ENCODE results near the gene FOLR2. TPM values are rescaled to one million over a fixed set of nuclear protein-coding genes. Genes with fewer than 3 reads are reported as not detected.
A peak's percentile ranks its signal among the peaks of the same experiment; 100 is the strongest.

FOLR2 gene
- total RNA-seq, 1 experiment from 2014 or later: not detected

GRCh38 chr11:72238492-72239312 is 22.1 kb downstream of the FOLR2 start:
- TSS peak; percentile 79 for BruUV-seq (replicated peaks)
- DNase-seq (ENCODE audit: low read depth, low spot score) (no peak), ATAC-seq (no peak)
- in situ Hi-C loops (cut with HindIII; ENCODE audit: low pct_unique_long_range_greater_than_20kb, low sequenced_read_pairs) (no loop called here), intact Hi-C loops (cut with micrococcal nuclease; ENCODE audit: unreplicated experiment) (no loop called here)
- H3K4me3 ChIP-seq (ENCODE audit: low read depth in 2 of 2, low read length in 2 of 2): no peak overlapping the region; a peak in 1 of 4 replicates
- no peak overlapping the region for H3K27ac ChIP-seq (ENCODE audit: low read length)
- TF ChIP-seq POLR2AphosphoS5 (IDR thresholded peaks at IDR 0.05; ENCODE audit: low read depth, low read length): no peak; the same call in 1 of the 2 replicates
- no peak for TF ChIP-seq REST (IDR thresholded peaks at IDR 0.05; ENCODE audit: insufficient read depth in 1 of 2, low read depth in 2 of 2, low read length in 1 of 2)
- no peak for TF ChIP-seq SIN3A (IDR thresholded peaks at IDR 0.05; ENCODE audit: borderline replicate concordance, insufficient read depth, low read depth, low read length)
- TF ChIP-seq TCF7L2 (IDR thresholded peaks at IDR 0.05; ENCODE audit: low read depth, low read length): no peak
- TF ChIP-seq CTCF (IDR thresholded peaks at IDR 0.05): no peak; the same call in 1 of the 2 replicates
- CTCF ChIA-PET: interaction anchor here (0.5 to 1.2 kb wide), 4 partner anchors 11 to 506 kb away, joined by 4 to 5 read pairs (median 4); no protein-coding TSS in a partner anchor
- H3K36me3 ChIP-seq (ENCODE audit: control insufficient read depth, insufficient read depth, low read length): peaks cover 7% of the 10 kb centered on the region
- H3K9me3 ChIP-seq (ENCODE audit: control insufficient read depth, insufficient read depth, low read depth, low read length): no peaks in the 10 kb centered on the region
- H3K27me3 ChIP-seq (ENCODE audit: control insufficient read depth, insufficient read depth, low read length): no peaks in the 10 kb centered on the region
- POLR2A ChIA-PET: interaction anchor here (0.6 kb wide), 1 partner anchor 104 kb away, joined by 3 read pairs; no protein-coding TSS in a partner anchor
- peaks cover 15% of the 10 kb centered on the region for H3K4me1 ChIP-seq (ENCODE audit: control insufficient read depth, insufficient read depth, low read length)

GRCh38 chr11:72239313-72239848 is 22.8 kb downstream of the FOLR2 start:
- Histone ChIP-seq H3K27me3 (ENCODE audit: control insufficient read depth, insufficient read depth, low read length) (no peaks in the 10 kb centered on the region), H3K9me3 (ENCODE audit: control insufficient read depth, insufficient read depth, low read depth, low read length) (no peaks in the 10 kb centered on the region), H3K36me3 (ENCODE audit: control insufficient read depth, insufficient read depth, low read length) (peaks cover 5% of the 10 kb centered on the region), H3K4me3 (ENCODE audit: low read depth in 2 of 2, low read length in 2 of 2) (peak overlapping the region; percentile 28 to 46), H3K27ac (ENCODE audit: low read length) (peak overlapping the region; percentile 71), H3K4me1 (ENCODE audit: control insufficient read depth, insufficient read depth, low read length) (peaks cover 15% of the 10 kb centered on the region)
- intact Hi-C loops (cut with micrococcal nuclease; ENCODE audit: unreplicated experiment): no loop called here
- TF ChIP-seq REST (IDR thresholded peaks at IDR 0.05; ENCODE audit: insufficient read depth in 1 of 2, low read depth in 2 of 2, low read length in 1 of 2): no peak
- TF ChIP-seq POLR2AphosphoS5 (IDR thresholded peaks at IDR 0.05; ENCODE audit: low read depth, low read length): peak; percentile 86
- ATAC-seq: peak; percentile 82
- ChIA-PET CTCF (interaction anchor here (0.5 kb wide), 1 partner anchor 505 kb away, joined by 5 read pairs; no protein-coding TSS in a partner anchor), POLR2A (no interaction called here)
- in situ Hi-C loops (cut with HindIII; ENCODE audit: low pct_unique_long_range_greater_than_20kb, low sequenced_read_pairs): no loop called here
- no TSS peak for BruUV-seq (replicated peaks)
- DNase-seq (ENCODE audit: low read depth, low spot score): no peak

Data from Panc1 (cell line).